ENCODE measurements around the gene CACNB4. TPM values are rescaled to one million over a fixed set of nuclear protein-coding genes. Genes with fewer than 3 reads are reported as not detected.

Gene CACNB4
- total RNA-seq, 1 experiment from 2014 or later: 1.00 TPM

- BruUV-seq (replicated peaks): no TSS peak
- no peak overlapping the region for H3K27ac Mint-ChIP-seq (ENCODE audit: unreplicated experiment)
- no peaks in the 10 kb centered on the region for H3K9me3 Mint-ChIP-seq (ENCODE audit: unreplicated experiment)
- H3K4me3 Mint-ChIP-seq (ENCODE audit: unreplicated experiment): no peak overlapping the region
- ChIA-PET CTCF (no interaction called here), POLR2A (no interaction called here)
- no peaks in the 10 kb centered on the region for H3K27me3 ChIP-seq (replicated peaks; ENCODE audit: control insufficient read depth, insufficient read depth, low read length)
- no peaks in the 10 kb centered on the region for H3K4me1 Mint-ChIP-seq (ENCODE audit: low read depth, unreplicated experiment)
- H3K27me3 Mint-ChIP-seq (ENCODE audit: insufficient read depth, unreplicated experiment): peaks cover 11% of the 10 kb centered on the region
- no peak overlapping the region for H3K4me3 ChIP-seq (ENCODE audit: low read depth, low read length)
- H3K4me1 ChIP-seq: no peaks in the 10 kb centered on the region
- H3K36me3 Mint-ChIP-seq (ENCODE audit: insufficient read depth, unreplicated experiment): no peaks in the 10 kb centered on the region
- H3K36me3 ChIP-seq (ENCODE audit: control insufficient read depth, insufficient read depth, low read length): no peaks in the 10 kb centered on the region
- TF ChIP-seq, protein P1, sequence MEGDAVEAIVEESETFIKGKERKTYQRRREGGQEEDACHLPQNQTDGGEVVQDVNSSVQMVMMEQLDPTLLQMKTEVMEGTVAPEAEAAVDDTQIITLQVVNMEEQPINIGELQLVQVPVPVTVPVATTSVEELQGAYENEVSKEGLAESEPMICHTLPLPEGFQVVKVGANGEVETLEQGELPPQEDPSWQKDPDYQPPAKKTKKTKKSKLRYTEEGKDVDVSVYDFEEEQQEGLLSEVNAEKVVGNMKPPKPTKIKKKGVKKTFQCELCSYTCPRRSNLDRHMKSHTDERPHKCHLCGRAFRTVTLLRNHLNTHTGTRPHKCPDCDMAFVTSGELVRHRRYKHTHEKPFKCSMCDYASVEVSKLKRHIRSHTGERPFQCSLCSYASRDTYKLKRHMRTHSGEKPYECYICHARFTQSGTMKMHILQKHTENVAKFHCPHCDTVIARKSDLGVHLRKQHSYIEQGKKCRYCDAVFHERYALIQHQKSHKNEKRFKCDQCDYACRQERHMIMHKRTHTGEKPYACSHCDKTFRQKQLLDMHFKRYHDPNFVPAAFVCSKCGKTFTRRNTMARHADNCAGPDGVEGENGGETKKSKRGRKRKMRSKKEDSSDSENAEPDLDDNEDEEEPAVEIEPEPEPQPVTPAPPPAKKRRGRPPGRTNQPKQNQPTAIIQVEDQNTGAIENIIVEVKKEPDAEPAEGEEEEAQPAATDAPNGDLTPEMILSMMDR (IDR thresholded peaks at IDR 0.05; ENCODE audit: insufficient read depth in 1 of 2, low read depth in 1 of 2, low read length in 1 of 2, severe bottlenecking in 1 of 2, unreplicated experiment in 1 of 2): no peak
- intact Hi-C loops (cut with micrococcal nuclease; ENCODE audit: unreplicated experiment): no loop called here
- H3K9me3 ChIP-seq: no peaks in the 10 kb centered on the region
- no peak for DNase-seq
Measured at GRCh38 chr2:151965884-151966283, 133.0 kb downstream of the CACNB4 start.

GRCh38 chr2:151961558-151961957 is 137.3 kb downstream of the CACNB4 start:
- Histone ChIP-seq H3K4me1 (no peaks in the 10 kb centered on the region), H3K4me3 (ENCODE audit: low read depth, low read length) (no peak overlapping the region), H3K27me3 (replicated peaks; ENCODE audit: control insufficient read depth, insufficient read depth, low read length) (no peaks in the 10 kb centered on the region), H3K9me3 (no peaks in the 10 kb centered on the region), H3K36me3 (ENCODE audit: control insufficient read depth, insufficient read depth, low read length) (no peaks in the 10 kb centered on the region)
- BruUV-seq (replicated peaks): no TSS peak
- Mint-ChIP-seq H3K27me3 (ENCODE audit: insufficient read depth, unreplicated experiment) (no peaks in the 10 kb centered on the region), H3K36me3 (ENCODE audit: insufficient read depth, unreplicated experiment) (no peaks in the 10 kb centered on the region), H3K4me3 (ENCODE audit: unreplicated experiment) (no peak overlapping the region), H3K9me3 (ENCODE audit: unreplicated experiment) (no peaks in the 10 kb centered on the region), H3K4me1 (ENCODE audit: low read depth, unreplicated experiment) (no peaks in the 10 kb centered on the region), H3K27ac (ENCODE audit: unreplicated experiment) (no peak overlapping the region)
- POLR2A ChIA-PET: no interaction called here
- TF ChIP-seq, protein P1 (IDR thresholded peaks at IDR 0.05; ENCODE audit: insufficient read depth in 1 of 2, low read depth in 1 of 2, low read length in 1 of 2, severe bottlenecking in 1 of 2, unreplicated experiment in 1 of 2): no peak
- CTCF ChIA-PET: no interaction called here
- intact Hi-C loops (cut with micrococcal nuclease; ENCODE audit: unreplicated experiment): no loop called here
- no peak for DNase-seq

DNA sequence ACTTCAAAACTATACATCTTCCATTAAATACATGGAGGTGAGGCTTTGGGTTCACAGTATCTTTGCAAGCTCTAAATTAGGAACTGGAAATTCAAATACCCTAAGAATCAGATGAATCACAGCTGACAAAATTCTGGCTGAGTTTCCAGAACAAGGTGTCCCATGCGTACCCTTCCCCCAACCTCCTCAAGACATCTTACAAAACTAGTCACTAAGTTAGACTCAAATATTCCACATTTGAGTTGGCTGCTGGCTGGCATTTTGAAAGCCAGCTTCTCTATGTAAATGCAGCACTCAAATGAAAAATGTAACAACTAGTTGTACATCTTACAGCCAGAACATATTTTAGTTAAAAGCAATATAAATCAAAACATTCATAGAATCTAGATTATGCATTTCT is 139.6 kb downstream of the CACNB4 start:
- no peak overlapping the region for H3K27ac Mint-ChIP-seq (ENCODE audit: unreplicated experiment)

More for the DNA sequence above, 139.6 kb downstream of the CACNB4 start:
- Histone ChIP-seq H3K36me3 (ENCODE audit: control insufficient read depth, insufficient read depth, low read length) (no peaks in the 10 kb centered on the region), H3K4me1 (no peaks in the 10 kb centered on the region), H3K9me3 (0 out of 2 replicates have a peak, but pooled peaks cover 3% of the 10 kb centered on the region), H3K4me3 (ENCODE audit: low read depth, low read length) (no peak overlapping the region), H3K27me3 (replicated peaks; ENCODE audit: control insufficient read depth, insufficient read depth, low read length) (no peaks in the 10 kb centered on the region)
- TF ChIP-seq, protein P1 (IDR thresholded peaks at IDR 0.05; ENCODE audit: insufficient read depth in 1 of 2, low read depth in 1 of 2, low read length in 1 of 2, severe bottlenecking in 1 of 2, unreplicated experiment in 1 of 2): no peak
- DNase-seq: no peak
- ChIA-PET CTCF (no interaction called here), POLR2A (no interaction called here)
- Mint-ChIP-seq H3K36me3 (ENCODE audit: insufficient read depth, unreplicated experiment) (no peaks in the 10 kb centered on the region), H3K4me3 (ENCODE audit: unreplicated experiment) (no peak overlapping the region), H3K27me3 (ENCODE audit: insufficient read depth, unreplicated experiment) (peaks cover 8% of the 10 kb centered on the region), H3K9me3 (ENCODE audit: unreplicated experiment) (no peaks in the 10 kb centered on the region), H3K4me1 (ENCODE audit: low read depth, unreplicated experiment) (no peaks in the 10 kb centered on the region)
- no TSS peak for BruUV-seq (replicated peaks)
- intact Hi-C loops (cut with micrococcal nuclease; ENCODE audit: unreplicated experiment): no loop called here

Data from Caco-2 (cell line).